NT2/D1 (cell line): ENCODE measurements around the gene ROR2.

Experiments
- DNase-seq: peaks from one replicate; pipeline ENCODE4 v3.0.0-alpha.2; 2011; ENCODE audit warnings: low read depth, low spot score
- H3K27me3 ChIP-seq: 2 replicates; pipeline ENCODE4 v1.6.0; 2011; ENCODE audit warnings: mild to moderate bottlenecking; ENCODE audit not compliant: insufficient read length, insufficient read depth
- H3K36me3 ChIP-seq: 2 replicates; pipeline ENCODE4 v1.6.1; 2011; ENCODE audit warnings: mild to moderate bottlenecking, low read length, mixed read lengths; ENCODE audit not compliant: insufficient read depth, insufficient read length
- H3K4me1 ChIP-seq: 2 replicates; pipeline ENCODE4 v1.5.1; 2011; ENCODE audit not compliant: insufficient read depth, insufficient read length
- H3K4me3 ChIP-seq: 2 replicates; pipeline ENCODE4 v1.5.1; 2011; ENCODE audit warnings: low read depth; ENCODE audit not compliant: insufficient read length
- H3K9ac ChIP-seq: 2 replicates; pipeline ENCODE4 v1.6.0; 2011; ENCODE audit warnings: low read depth; ENCODE audit not compliant: insufficient read length
- H3K9me3 ChIP-seq: 2 replicates; pipeline ENCODE4 v1.5.1; 2011; ENCODE audit warnings: mild to moderate bottlenecking, low read length; ENCODE audit not compliant: insufficient read depth
- SUZ12 ChIP-seq: IDR thresholded peaks from 2 replicates; pipeline ENCODE4 v1.6.1; 2011; ENCODE audit not compliant: insufficient read length, insufficient read depth; ENCODE audit errors: extremely low read depth
- YY1 ChIP-seq: IDR thresholded peaks from 2 replicates; pipeline ENCODE4 v1.6.1; 2011; ENCODE audit not compliant: insufficient read length, insufficient read depth
- ZNF274 ChIP-seq: IDR thresholded peaks from 2 replicates; pipeline ENCODE4 v1.6.1; 2011; ENCODE audit warnings: mild to moderate bottlenecking, low read depth, low read length

The ROR2 gene

GRCh38 chr9:91904588-91905236 is 45.3 kb downstream of the ROR2 start:
- Histone ChIP-seq H3K36me3 (no peaks in the 10 kb centered on the region), H3K9ac (no peak overlapping the region), H3K27me3 (no peaks in the 10 kb centered on the region), H3K4me3 (no peak overlapping the region), H3K9me3 (no peaks in the 10 kb centered on the region), H3K4me1 (peaks cover 19% of the 10 kb centered on the region)
- TF ChIP-seq YY1 (no peak), ZNF274 (no peak), SUZ12 (no peak)
- DNase-seq: no peak

- Histone ChIP-seq H3K9ac (no peak overlapping the region), H3K36me3 (no peaks in the 10 kb centered on the region), H3K4me3 (no peak overlapping the region), H3K27me3 (no peaks in the 10 kb centered on the region), H3K4me1 (peaks cover 28% of the 10 kb centered on the region), H3K9me3 (no peaks in the 10 kb centered on the region)
- TF ChIP-seq SUZ12: no peak
- TF ChIP-seq YY1: no peak
- no peak for TF ChIP-seq ZNF274
- DNase-seq: no peak
Observed at GRCh38 chr9:91903126-91903911, 46.7 kb downstream of the ROR2 start.

- H3K9me3 ChIP-seq: no peaks in the 10 kb centered on the region
- H3K9ac ChIP-seq: no peak overlapping the region
Observed at GRCh38 chr9:91902475-91903125, 47.4 kb downstream of the ROR2 start.

GRCh38 chr9:91900797-91901177 is 49.2 kb downstream of the ROR2 start:
- Histone ChIP-seq H3K4me1 (peaks cover 16% of the 10 kb centered on the region), H3K9me3 (no peaks in the 10 kb centered on the region), H3K9ac (no peak overlapping the region), H3K4me3 (no peak overlapping the region), H3K36me3 (no peaks in the 10 kb centered on the region), H3K27me3 (no peaks in the 10 kb centered on the region)
- no peak for TF ChIP-seq SUZ12
- DNase-seq: no peak

More at GRCh38 chr9:91902475-91903125, 47.4 kb downstream of the ROR2 start:
- Histone ChIP-seq H3K4me3 (no peak overlapping the region), H3K4me1 (peaks cover 23% of the 10 kb centered on the region), H3K27me3 (no peaks in the 10 kb centered on the region), H3K36me3 (no peaks in the 10 kb centered on the region)
- TF ChIP-seq SUZ12 (no peak), YY1 (no peak), ZNF274 (no peak)
- no peak for DNase-seq

GRCh38 chr9:91900055-91900796 is 49.8 kb downstream of the ROR2 start:
- Histone ChIP-seq H3K4me3 (no peak overlapping the region), H3K36me3 (no peaks in the 10 kb centered on the region), H3K9me3 (no peaks in the 10 kb centered on the region), H3K27me3 (no peaks in the 10 kb centered on the region), H3K4me1 (peaks cover 16% of the 10 kb centered on the region), H3K9ac (no peak overlapping the region)
- TF ChIP-seq ZNF274: no peak
- TF ChIP-seq SUZ12: no peak
- TF ChIP-seq YY1: no peak
- DNase-seq: no peak

- H3K36me3 ChIP-seq: no peaks in the 10 kb centered on the region
- no peak for DNase-seq
- no peaks in the 10 kb centered on the region for H3K9me3 ChIP-seq
- H3K4me3 ChIP-seq: no peak overlapping the region
- no peak overlapping the region for H3K9ac ChIP-seq
- H3K27me3 ChIP-seq: no peaks in the 10 kb centered on the region
- peaks cover 16% of the 10 kb centered on the region for H3K4me1 ChIP-seq
- TF ChIP-seq YY1: no peak
- no peak for TF ChIP-seq ZNF274
- TF ChIP-seq SUZ12: no peak
Observed at GRCh38 chr9:91899594-91899993, 50.4 kb downstream of the ROR2 start.
